ENCODE measurements around the gene IFNB1. TPM values are rescaled to one million over a fixed set of nuclear protein-coding genes. Genes with fewer than 3 reads are reported as not detected.
A peak's percentile ranks its signal among the peaks of the same experiment; 100 is the strongest.

The IFNB1 gene
- total RNA-seq, 3 donors from 2014 or later: not detected

- no peak overlapping the region for H3K27ac ChIP-seq
- intact Hi-C loops (cut with DNase I; ENCODE audit: low total_unique reads): loop anchor here (5.0 kb wide), 1 partner anchor 1034 kb away; no protein-coding TSS in a partner anchor
- H3K4me1 ChIP-seq: no peaks in the 10 kb centered on the region
- no peaks in the 10 kb centered on the region for H3K9me3 ChIP-seq
- no peak overlapping the region for H3K4me3 ChIP-seq
- no peak for TF ChIP-seq POLR2AphosphoS5 (IDR thresholded peaks at IDR 0.05)
- TF ChIP-seq, protein P1, sequence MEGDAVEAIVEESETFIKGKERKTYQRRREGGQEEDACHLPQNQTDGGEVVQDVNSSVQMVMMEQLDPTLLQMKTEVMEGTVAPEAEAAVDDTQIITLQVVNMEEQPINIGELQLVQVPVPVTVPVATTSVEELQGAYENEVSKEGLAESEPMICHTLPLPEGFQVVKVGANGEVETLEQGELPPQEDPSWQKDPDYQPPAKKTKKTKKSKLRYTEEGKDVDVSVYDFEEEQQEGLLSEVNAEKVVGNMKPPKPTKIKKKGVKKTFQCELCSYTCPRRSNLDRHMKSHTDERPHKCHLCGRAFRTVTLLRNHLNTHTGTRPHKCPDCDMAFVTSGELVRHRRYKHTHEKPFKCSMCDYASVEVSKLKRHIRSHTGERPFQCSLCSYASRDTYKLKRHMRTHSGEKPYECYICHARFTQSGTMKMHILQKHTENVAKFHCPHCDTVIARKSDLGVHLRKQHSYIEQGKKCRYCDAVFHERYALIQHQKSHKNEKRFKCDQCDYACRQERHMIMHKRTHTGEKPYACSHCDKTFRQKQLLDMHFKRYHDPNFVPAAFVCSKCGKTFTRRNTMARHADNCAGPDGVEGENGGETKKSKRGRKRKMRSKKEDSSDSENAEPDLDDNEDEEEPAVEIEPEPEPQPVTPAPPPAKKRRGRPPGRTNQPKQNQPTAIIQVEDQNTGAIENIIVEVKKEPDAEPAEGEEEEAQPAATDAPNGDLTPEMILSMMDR (IDR thresholded peaks at IDR 0.05): peak in 2 of 3 donors; percentile 67 to 68
- H3K36me3 ChIP-seq: no peaks in the 10 kb centered on the region
- H3K27me3 ChIP-seq: no peaks in the 10 kb centered on the region
- no peak for DNase-seq (ENCODE audit: low spot score in 2 of 2)
Measured at GRCh38 chr9:21110708-21111576, 33.2 kb upstream of the IFNB1 start.

GRCh38 chr9:21104787-21105186 lies 27.0 kb upstream of the IFNB1 start:
- intact Hi-C loops (cut with DNase I; ENCODE audit: low total_unique reads): no loop called here

GRCh38 chr9:21102305-21102704 lies 24.6 kb upstream of the IFNB1 start:
- Histone ChIP-seq H3K9me3 (no peaks in the 10 kb centered on the region), H3K27me3 (no peaks in the 10 kb centered on the region), H3K4me3 (no peak overlapping the region), H3K27ac (no peak overlapping the region), H3K36me3 (no peaks in the 10 kb centered on the region), H3K4me1 (no peaks in the 10 kb centered on the region)
- TF ChIP-seq, protein P1 (IDR thresholded peaks at IDR 0.05): no peak
- TF ChIP-seq POLR2A (IDR thresholded peaks at IDR 0.05) (no peak), POLR2AphosphoS5 (IDR thresholded peaks at IDR 0.05) (no peak)
- intact Hi-C loops (cut with DNase I; ENCODE audit: low total_unique reads): no loop called here
- no peak for DNase-seq (ENCODE audit: low spot score in 2 of 2)

More at GRCh38 chr9:21104787-21105186, 27.0 kb upstream of the IFNB1 start:
- no peak overlapping the region for H3K27ac ChIP-seq
- H3K4me3 ChIP-seq: no peak overlapping the region
- H3K4me1 ChIP-seq: no peaks in the 10 kb centered on the region
- DNase-seq (ENCODE audit: low spot score in 2 of 2): no peak
- TF ChIP-seq POLR2A (IDR thresholded peaks at IDR 0.05): no peak
- TF ChIP-seq, protein P1 (IDR thresholded peaks at IDR 0.05): no peak
- no peak for TF ChIP-seq POLR2AphosphoS5 (IDR thresholded peaks at IDR 0.05)
- H3K27me3 ChIP-seq: no peaks in the 10 kb centered on the region
- H3K36me3 ChIP-seq: no peaks in the 10 kb centered on the region
- no peaks in the 10 kb centered on the region for H3K9me3 ChIP-seq

DNA sequence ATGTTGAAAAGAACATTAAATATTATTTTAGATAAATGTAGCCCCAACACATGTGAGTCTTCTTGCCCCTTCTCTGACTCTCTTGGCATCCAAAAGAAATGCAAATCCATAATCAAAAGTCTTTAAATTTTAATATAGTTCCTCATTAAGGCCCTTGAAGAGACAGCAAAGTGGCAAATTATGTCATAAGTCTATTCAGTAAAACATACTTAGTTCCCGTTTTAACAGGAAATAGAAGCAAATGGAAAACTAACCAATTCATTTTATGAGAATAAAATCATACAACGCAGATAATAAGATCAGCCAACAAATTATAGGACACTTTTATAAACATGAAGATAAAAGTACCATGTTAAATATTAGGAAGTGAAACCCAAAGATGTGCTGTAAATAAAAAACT lies 20.1 kb upstream of the IFNB1 start:
- intact Hi-C loops (cut with DNase I; ENCODE audit: low total_unique reads): no loop called here
- no peak for DNase-seq (ENCODE audit: low spot score in 2 of 2)
- Histone ChIP-seq H3K4me1 (peaks cover 0 to 4% of the 10 kb centered on the region in 2 donors), H3K27ac (no peak overlapping the region), H3K27me3 (no peaks in the 10 kb centered on the region), H3K9me3 (no peaks in the 10 kb centered on the region), H3K4me3 (no peak overlapping the region), H3K36me3 (no peaks in the 10 kb centered on the region)
- TF ChIP-seq, protein P1 (IDR thresholded peaks at IDR 0.05): no peak
- TF ChIP-seq POLR2AphosphoS5 (IDR thresholded peaks at IDR 0.05) (no peak), POLR2A (IDR thresholded peaks at IDR 0.05) (no peak)

- H3K9me3 ChIP-seq: no peaks in the 10 kb centered on the region
- H3K27ac ChIP-seq: peak overlapping the region; percentile 59 to 73
- no peak for TF ChIP-seq POLR2A (IDR thresholded peaks at IDR 0.05)
- H3K4me1 ChIP-seq: peaks cover 0 to 4% of the 10 kb centered on the region in 2 donors
- H3K4me3 ChIP-seq: peak overlapping the region in 2 of 3 donors; percentile 33 to 47
- intact Hi-C loops (cut with DNase I; ENCODE audit: low total_unique reads): no loop called here
- no peaks in the 10 kb centered on the region for H3K36me3 ChIP-seq
- DNase-seq (ENCODE audit: low spot score in 2 of 2): no peak
- no peaks in the 10 kb centered on the region for H3K27me3 ChIP-seq
Measured at GRCh38 chr9:21096901-21097255, 19.1 kb upstream of the IFNB1 start.
